ENCODE results near the gene PTPA. TPM values are rescaled to one million over a fixed set of nuclear protein-coding genes. Genes with fewer than 3 reads are reported as not detected.

The PTPA gene
- total and polyA plus RNA-seq, 11 donors = 96.0 to 212 (median 172) TPM

DNA sequence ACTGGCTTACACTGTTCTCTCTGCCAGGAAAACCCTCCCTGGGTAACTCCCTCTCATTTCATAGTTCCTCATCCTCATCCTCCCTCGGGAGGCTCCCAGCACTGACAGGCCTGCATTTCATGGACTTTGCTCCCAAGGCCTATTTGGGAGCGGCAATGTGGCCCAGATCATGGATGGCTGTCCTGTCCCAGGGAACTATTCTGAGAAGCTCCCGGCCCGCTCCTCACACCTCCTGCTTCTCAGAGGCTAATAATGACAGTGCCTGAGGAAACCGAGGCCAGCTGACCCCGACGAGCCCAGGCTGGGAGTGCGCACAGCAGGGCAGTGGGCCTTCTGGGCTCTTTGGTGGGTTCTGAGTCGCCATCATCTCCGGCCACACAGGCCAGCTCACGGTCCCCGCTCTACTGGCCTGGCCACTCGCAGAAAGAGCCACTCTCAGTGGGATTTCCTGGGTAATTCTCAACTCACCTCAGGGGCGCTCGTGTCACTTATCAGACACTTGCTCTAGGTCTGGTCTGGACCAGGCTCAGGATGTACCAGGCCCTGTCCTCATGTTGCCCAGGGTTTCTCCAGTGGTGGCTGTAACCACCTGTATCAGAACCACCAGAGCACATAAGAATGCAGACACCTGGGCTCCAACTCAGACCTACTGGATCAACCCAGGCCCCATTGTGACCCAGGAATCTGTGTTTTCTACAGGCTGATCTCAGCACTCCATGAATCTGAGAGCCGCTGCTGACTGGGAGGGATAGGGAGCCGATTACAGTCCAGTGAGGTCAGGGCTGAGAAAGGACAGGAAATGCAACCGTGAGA is 32.3 kb upstream of the PTPA start:
- H3K4me1 ChIP-seq = peaks cover 6 to 26% (median 17%) of the 10 kb centered on the region in 12 donors
- no peaks in the 10 kb centered on the region for H3K27me3 ChIP-seq
- no peak overlapping the region for H3K27ac ChIP-seq
- 83 to 88% (median 84%) methylated on average over 15 to 18 of the region's 18 CpGs for WGBS, 4 donors
- DNase-seq (peak in 1 of 5 donors; percentile 55), ATAC-seq (no peak)
- TF ChIP-seq, protein P1, sequence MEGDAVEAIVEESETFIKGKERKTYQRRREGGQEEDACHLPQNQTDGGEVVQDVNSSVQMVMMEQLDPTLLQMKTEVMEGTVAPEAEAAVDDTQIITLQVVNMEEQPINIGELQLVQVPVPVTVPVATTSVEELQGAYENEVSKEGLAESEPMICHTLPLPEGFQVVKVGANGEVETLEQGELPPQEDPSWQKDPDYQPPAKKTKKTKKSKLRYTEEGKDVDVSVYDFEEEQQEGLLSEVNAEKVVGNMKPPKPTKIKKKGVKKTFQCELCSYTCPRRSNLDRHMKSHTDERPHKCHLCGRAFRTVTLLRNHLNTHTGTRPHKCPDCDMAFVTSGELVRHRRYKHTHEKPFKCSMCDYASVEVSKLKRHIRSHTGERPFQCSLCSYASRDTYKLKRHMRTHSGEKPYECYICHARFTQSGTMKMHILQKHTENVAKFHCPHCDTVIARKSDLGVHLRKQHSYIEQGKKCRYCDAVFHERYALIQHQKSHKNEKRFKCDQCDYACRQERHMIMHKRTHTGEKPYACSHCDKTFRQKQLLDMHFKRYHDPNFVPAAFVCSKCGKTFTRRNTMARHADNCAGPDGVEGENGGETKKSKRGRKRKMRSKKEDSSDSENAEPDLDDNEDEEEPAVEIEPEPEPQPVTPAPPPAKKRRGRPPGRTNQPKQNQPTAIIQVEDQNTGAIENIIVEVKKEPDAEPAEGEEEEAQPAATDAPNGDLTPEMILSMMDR (IDR thresholded peaks at IDR 0.05) = no peak
- TF ChIP-seq POLR2A (IDR thresholded peaks at IDR 0.05) = no peak
- intact Hi-C loops (cut with DNase I) = no loop called here
- H3K9me3 ChIP-seq = no peaks in the 10 kb centered on the region
- H3K4me3 ChIP-seq = no peak overlapping the region
- H3K36me3 ChIP-seq = peaks cover 0 to 2% (median 0%) of the 10 kb centered on the region in 9 donors

DNA sequence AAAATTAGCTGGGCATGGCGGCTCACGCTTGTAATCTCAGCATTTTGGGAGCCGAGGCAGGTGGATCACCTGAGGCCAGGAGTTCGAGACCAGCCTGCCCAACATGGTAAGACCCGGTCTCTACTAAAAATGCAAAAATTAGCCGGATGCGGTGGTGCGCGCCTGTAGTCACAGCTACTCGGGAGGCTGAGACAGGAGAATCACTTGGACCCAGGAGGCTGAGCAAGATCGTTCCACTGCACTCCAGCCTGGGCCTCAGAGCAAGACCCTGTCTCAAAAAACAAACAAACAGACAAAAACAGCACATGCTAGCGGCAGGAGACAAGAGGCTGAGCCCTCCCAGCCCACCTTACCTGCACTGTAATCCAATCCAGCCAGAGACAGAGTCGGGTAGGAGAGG is 31.4 kb upstream of the PTPA start:
- WGBS, 4 donors = 86 to 91% (median 87%) methylated on average over 13 of the region's 13 CpGs
- intact Hi-C loops (cut with DNase I) = loop anchor here in 1 of 10 donors (10.0 kb wide), 1 partner anchor 55 kb away; the partner anchor contains the start of gene SH3GLB2
- peaks cover 0 to 7% (median 1%) of the 10 kb centered on the region in 9 donors for H3K36me3 ChIP-seq
- H3K9me3 ChIP-seq = no peaks in the 10 kb centered on the region
- H3K27me3 ChIP-seq = no peaks in the 10 kb centered on the region
- no peak for ATAC-seq
- TF ChIP-seq POLR2A (IDR thresholded peaks at IDR 0.05) = no peak
- TF ChIP-seq, protein P1 (IDR thresholded peaks at IDR 0.05) = no peak
- peaks cover 6 to 26% (median 17%) of the 10 kb centered on the region in 12 donors for H3K4me1 ChIP-seq
- H3K27ac ChIP-seq = peak overlapping the region in 1 of 12 donors; percentile 10
- no peak for DNase-seq
- peak overlapping the region in 6 of 12 donors; percentile 64 to 98 (median 76) for H3K4me3 ChIP-seq

DNA sequence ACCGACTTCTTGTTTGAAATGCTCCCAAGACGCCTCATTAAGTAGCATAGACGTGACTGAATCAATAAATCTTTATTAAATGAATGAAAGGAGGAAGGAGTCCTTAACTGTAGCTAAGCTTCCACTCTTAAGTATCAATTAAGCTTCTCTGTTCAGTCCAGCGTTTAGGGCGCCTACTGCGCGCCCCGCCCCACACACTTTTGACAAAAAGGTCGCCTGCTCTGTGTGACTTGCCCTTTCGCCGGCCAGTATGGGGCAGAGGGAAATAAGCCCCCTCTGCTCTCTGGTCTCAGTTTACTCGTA is 31.0 kb upstream of the PTPA start:
- 7 to 9% (median 8%) methylated on average over 12 of the region's 12 CpGs for WGBS, 4 donors
- intact Hi-C loops (cut with DNase I) = loop anchor here in 1 of 10 donors (10.0 kb wide), 1 partner anchor 55 kb away; the partner anchor contains the start of gene SH3GLB2

More for the DNA sequence above, 31.0 kb upstream of the PTPA start:
- H3K36me3 ChIP-seq = peaks cover 0 to 11% (median 6%) of the 10 kb centered on the region in 9 donors
- peaks cover 6 to 26% (median 17%) of the 10 kb centered on the region in 12 donors for H3K4me1 ChIP-seq
- TF ChIP-seq, protein P1 (IDR thresholded peaks at IDR 0.05) = no peak
- no peak for TF ChIP-seq POLR2A (IDR thresholded peaks at IDR 0.05)
- H3K9me3 ChIP-seq = no peaks in the 10 kb centered on the region
- no peak for DNase-seq
- H3K4me3 ChIP-seq = peak overlapping the region; percentile 32 to 98 (median 84)
- H3K27ac ChIP-seq = peak overlapping the region in 6 of 12 donors; percentile 7 to 85 (median 28)
- no peaks in the 10 kb centered on the region for H3K27me3 ChIP-seq
- no peak for ATAC-seq

All from heart left ventricle (tissue), 16 donors.